Measurements from ENCODE around the gene RENBP.

RENBP gene

DNA sequence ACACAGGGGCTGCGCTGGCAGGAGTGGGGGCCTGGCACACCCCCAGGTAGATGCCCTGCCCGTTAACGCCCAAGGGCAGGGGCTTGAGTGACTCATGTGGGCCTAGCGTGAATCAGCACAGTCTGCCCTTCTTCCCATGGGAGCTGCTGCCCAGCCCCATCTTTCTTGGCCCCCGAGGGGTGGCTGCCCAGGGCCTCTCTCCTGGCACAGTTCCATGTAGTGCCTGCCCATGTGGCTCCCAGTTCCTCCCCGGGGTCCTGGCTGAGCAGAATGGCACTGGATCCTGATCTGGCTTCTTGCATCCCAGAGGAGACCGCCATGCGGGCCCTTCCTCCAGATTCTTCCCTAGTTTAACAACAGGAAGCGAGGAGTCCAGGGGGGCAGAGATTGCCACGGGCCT, 42.1 kb downstream of the RENBP start (continued):
- TF ChIP-seq, protein P1, sequence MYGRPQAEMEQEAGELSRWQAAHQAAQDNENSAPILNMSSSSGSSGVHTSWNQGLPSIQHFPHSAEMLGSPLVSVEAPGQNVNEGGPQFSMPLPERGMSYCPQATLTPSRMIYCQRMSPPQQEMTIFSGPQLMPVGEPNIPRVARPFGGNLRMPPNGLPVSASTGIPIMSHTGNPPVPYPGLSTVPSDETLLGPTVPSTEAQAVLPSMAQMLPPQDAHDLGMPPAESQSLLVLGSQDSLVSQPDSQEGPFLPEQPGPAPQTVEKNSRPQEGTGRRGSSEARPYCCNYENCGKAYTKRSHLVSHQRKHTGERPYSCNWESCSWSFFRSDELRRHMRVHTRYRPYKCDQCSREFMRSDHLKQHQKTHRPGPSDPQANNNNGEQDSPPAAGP (tag by site-specific recombination; IDR thresholded peaks at IDR 0.05): peak; percentile 97
- peak; percentile 91 for TF ChIP-seq KLF1 (tag by site-specific recombination; IDR thresholded peaks at IDR 0.05)
- TF ChIP-seq GLIS2 (tag by site-specific recombination; IDR thresholded peaks at IDR 0.05): peak; percentile 41; the same call in 1 of the 2 replicates
- TF ChIP-seq ZNF555 (tag by site-specific recombination; conservative IDR thresholded peaks at IDR 0.05): no peak
- TF ChIP-seq ZNF19 (tag by site-specific recombination; IDR thresholded peaks at IDR 0.05; ENCODE audit: low read depth): no peak
- TF ChIP-seq, protein P2, sequence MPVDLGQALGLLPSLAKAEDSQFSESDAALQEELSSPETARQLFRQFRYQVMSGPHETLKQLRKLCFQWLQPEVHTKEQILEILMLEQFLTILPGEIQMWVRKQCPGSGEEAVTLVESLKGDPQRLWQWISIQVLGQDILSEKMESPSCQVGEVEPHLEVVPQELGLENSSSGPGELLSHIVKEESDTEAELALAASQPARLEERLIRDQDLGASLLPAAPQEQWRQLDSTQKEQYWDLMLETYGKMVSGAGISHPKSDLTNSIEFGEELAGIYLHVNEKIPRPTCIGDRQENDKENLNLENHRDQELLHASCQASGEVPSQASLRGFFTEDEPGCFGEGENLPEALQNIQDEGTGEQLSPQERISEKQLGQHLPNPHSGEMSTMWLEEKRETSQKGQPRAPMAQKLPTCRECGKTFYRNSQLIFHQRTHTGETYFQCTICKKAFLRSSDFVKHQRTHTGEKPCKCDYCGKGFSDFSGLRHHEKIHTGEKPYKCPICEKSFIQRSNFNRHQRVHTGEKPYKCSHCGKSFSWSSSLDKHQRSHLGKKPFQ (tag by site-specific recombination; IDR thresholded peaks at IDR 0.05): no peak
- TF ChIP-seq GLIS1 (tag by site-specific recombination; IDR thresholded peaks at IDR 0.05): peak; percentile 58; the same call in 1 of the 2 replicates
- TF ChIP-seq, protein P3, sequence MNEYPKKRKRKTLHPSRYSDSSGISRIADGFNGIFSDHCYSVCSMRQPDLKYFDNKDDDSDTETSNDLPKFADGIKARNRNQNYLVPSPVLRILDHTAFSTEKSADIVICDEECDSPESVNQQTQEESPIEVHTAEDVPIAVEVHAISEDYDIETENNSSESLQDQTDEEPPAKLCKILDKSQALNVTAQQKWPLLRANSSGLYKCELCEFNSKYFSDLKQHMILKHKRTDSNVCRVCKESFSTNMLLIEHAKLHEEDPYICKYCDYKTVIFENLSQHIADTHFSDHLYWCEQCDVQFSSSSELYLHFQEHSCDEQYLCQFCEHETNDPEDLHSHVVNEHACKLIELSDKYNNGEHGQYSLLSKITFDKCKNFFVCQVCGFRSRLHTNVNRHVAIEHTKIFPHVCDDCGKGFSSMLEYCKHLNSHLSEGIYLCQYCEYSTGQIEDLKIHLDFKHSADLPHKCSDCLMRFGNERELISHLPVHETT (tag by site-specific recombination; IDR thresholded peaks at IDR 0.05): no peak

DNA sequence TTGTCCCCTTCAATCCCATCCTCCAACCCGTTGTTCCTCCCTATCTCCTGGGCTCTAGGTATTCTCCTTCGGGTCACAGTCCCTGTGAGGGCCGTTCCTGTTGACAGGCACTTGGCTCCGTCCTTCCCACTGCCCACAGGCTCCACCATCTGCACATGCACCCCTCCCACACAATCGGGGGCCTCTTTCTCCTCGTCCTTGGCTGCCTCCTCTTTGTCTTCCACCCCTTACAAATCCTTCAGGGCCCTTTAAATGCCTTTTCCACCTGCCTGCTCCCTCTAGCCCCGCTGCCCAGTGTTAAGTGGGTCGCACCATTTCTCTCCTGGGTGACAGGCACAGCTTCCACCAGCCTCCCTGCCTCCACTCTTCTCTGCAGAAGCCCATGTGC, 42.7 kb downstream of the RENBP start:
- CTCF ChIA-PET: no interaction called here
- no peak overlapping the region for H3K27ac ChIP-seq (ENCODE audit: extremely low read depth, low read depth, low read length)
- no peaks in the 10 kb centered on the region for H3K4me1 ChIP-seq (ENCODE audit: control insufficient read depth, insufficient read depth, low read length)
- H3K4me3 ChIP-seq (ENCODE audit: low read depth, low read length): no peak overlapping the region
- H3K36me3 ChIP-seq (ENCODE audit: control insufficient read depth in 2 of 2, insufficient read depth in 1 of 2, low read length in 2 of 2): no peaks in the 10 kb centered on the region
- no peaks in the 10 kb centered on the region; the same call in 1 of the 2 replicates for H3K9me3 ChIP-seq (ENCODE audit: control insufficient read depth, insufficient read depth, low read depth, low read length)
- TF ChIP-seq, protein P4, sequence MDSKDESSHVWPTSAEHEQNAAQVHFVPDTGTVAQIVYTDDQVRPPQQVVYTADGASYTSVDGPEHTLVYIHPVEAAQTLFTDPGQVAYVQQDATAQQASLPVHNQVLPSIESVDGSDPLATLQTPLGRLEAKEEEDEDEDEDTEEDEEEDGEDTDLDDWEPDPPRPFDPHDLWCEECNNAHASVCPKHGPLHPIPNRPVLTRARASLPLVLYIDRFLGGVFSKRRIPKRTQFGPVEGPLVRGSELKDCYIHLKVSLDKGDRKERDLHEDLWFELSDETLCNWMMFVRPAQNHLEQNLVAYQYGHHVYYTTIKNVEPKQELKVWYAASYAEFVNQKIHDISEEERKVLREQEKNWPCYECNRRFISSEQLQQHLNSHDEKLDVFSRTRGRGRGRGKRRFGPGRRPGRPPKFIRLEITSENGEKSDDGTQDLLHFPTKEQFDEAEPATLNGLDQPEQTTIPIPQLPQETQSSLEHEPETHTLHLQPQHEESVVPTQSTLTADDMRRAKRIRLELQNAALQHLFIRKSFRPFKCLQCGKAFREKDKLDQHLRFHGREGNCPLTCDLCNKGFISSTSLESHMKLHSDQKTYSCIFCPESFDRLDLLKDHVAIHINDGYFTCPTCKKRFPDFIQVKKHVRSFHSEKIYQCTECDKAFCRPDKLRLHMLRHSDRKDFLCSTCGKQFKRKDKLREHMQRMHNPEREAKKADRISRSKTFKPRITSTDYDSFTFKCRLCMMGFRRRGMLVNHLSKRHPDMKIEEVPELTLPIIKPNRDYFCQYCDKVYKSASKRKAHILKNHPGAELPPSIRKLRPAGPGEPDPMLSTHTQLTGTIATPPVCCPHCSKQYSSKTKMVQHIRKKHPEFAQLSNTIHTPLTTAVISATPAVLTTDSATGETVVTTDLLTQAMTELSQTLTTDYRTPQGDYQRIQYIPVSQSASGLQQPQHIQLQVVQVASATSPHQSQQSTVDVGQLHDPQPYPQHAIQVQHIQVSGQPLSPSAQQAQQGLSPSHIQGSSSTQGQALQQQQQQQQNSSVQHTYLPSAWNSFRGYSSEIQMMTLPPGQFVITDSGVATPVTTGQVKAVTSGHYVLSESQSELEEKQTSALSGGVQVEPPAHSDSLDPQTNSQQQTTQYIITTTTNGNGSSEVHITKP (tag by site-specific recombination; IDR thresholded peaks at IDR 0.05): peak; percentile 87
- TF ChIP-seq ZNF24 (tag by site-specific recombination; IDR thresholded peaks at IDR 0.05) (no peak), ZNF658 (tag by site-specific recombination; IDR thresholded peaks at IDR 0.05) (0 out of 2 replicates have a peak, but pooled peaks have one; percentile 0), ZNF335 (tag by site-specific recombination; conservative IDR thresholded peaks at IDR 0.05) (peak; percentile 41; the same call in 1 of the 2 replicates)
- POLR2A ChIA-PET: interaction anchor here (1.2 kb wide), 1 partner anchor 26 kb away, joined by 3 read pairs; no protein-coding TSS in a partner anchor

DNA sequence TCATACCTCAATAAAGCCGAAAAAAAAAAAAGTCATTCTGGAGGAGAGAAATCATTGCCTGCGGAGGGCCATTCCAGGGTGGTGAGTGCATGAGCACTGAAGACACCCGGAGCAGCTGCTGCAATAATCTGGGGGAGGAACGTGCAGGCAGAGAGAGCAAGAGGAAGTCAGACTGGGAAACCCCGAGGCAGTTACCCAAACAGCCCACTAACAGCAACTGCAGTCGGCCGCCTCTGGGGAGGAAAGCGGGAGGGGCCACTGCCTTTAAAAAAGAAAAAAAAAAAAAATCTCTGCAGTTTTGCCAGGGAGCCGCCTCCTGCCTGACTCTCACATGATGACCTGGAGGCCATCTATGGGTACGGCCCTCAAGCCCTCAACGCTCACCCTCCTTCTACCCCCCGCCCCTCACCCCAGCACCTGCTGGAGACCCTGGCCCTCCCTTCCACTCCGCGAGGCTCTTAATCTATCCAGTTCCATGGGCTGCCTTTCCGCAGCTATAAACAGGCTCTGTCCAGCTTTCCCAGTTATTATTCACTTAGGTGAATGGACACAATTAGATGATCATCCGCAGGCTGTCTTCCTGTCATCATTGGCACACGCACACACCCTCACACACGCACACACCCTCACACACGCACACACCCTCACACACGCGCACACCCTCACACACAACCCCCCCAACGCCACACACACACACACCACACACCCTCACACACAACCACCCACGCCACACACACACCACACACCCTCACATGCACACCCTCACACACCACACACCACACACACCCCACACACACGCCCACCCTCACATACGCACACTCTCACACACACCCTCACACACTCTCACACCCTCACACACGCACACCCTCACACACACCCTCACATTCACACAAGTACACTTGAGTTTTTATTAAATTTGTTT, 43.4 kb downstream of the RENBP start:
- Histone ChIP-seq H3K27ac (ENCODE audit: extremely low read depth, low read depth, low read length) (no peak overlapping the region), H3K9me3 (ENCODE audit: control insufficient read depth, insufficient read depth, low read depth, low read length) (no peaks in the 10 kb centered on the region; the same call in 1 of the 2 replicates), H3K36me3 (ENCODE audit: control insufficient read depth in 2 of 2, insufficient read depth in 1 of 2, low read length in 2 of 2) (no peaks in the 10 kb centered on the region), H3K4me3 (ENCODE audit: low read depth, low read length) (no peak overlapping the region), H3K4me1 (ENCODE audit: control insufficient read depth, insufficient read depth, low read length) (no peaks in the 10 kb centered on the region)
- POLR2A ChIA-PET: interaction anchor here (0.9 to 1.2 kb wide), 2 partner anchors 27 to 82 kb away, joined by 3 read pairs; no protein-coding TSS in a partner anchor
- CTCF ChIA-PET: interaction anchor here (0.6 to 1.1 kb wide), 2 partner anchors 52 to 151 kb away, joined by 3 read pairs; no protein-coding TSS in a partner anchor
- 0 out of 2 replicates have a peak, but pooled peaks have one; percentile 6 for TF ChIP-seq TRIM28 (IDR thresholded peaks at IDR 0.05; ENCODE audit: borderline replicate concordance, low read length)
- TF ChIP-seq ZNF341 (tag by site-specific recombination; IDR thresholded peaks at IDR 0.05; ENCODE audit: low read depth): peak; percentile 58
- TF ChIP-seq REPIN1 (tag by site-specific recombination; IDR thresholded peaks at IDR 0.05; ENCODE audit: low read depth): no peak
- TF ChIP-seq, protein P5, sequence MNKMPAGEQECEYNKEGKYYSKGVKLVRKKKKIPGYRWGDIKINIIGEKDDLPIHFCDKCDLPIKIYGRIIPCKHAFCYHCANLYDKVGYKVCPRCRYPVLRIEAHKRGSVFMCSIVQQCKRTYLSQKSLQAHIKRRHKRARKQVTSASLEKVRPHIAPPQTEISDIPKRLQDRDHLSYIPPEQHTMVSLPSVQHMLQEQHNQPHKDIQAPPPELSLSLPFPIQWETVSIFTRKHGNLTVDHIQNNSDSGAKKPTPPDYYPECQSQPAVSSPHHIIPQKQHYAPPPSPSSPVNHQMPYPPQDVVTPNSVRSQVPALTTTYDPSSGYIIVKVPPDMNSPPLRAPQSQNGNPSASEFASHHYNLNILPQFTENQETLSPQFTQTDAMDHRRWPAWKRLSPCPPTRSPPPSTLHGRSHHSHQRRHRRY (tag by site-specific recombination; IDR thresholded peaks at IDR 0.05): peak; percentile 68; the same call in 1 of the 2 replicates
- TF ChIP-seq ZNF133 (tag by site-specific recombination; IDR thresholded peaks at IDR 0.05): no peak; the same call in 1 of the 2 replicates
- no peak; the same call in 1 of the 2 replicates for TF ChIP-seq ZSCAN23 (tag by site-specific recombination; IDR thresholded peaks at IDR 0.05)
- TF ChIP-seq ZNF433 (tag by site-specific recombination; IDR thresholded peaks at IDR 0.05; ENCODE audit: low read depth): no peak
- no peak for TF ChIP-seq ZNF121 (tag by site-specific recombination; IDR thresholded peaks at IDR 0.05)
- no peak for TF ChIP-seq ZNF239 (tag by site-specific recombination; IDR thresholded peaks at IDR 0.05)
